ENCODE measurements around the gene PLD6. TPM values are rescaled to one million over a fixed set of nuclear protein-coding genes. Genes with fewer than 3 reads are reported as not detected.

PLD6 gene
- polyA plus RNA-seq, 1 donor (not counting 4 experiments of a cell fraction or from before 2014, with no cell fraction given) = 1.6 TPM

DNA sequence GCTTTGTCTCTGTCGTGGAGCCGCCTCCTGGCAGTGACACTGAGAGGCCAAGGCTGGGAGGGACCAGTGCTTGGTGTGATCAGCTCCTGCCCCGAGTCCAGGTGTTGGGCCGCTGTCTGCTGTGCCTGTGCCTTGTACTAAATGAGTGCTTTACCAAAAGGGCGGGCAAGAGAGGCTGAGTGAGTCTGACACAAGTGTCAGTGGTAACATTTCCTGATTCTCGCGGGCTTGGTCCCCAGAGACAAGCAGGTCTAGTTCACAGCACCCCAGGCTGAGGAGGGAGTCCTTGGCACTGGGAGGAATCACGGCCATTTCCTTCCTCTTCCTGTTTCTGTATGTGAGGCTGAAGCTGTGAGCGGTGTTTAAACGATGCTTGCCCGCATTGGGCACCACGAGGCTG lies 30.2 kb downstream of the PLD6 start:
- Histone ChIP-seq H3K9me1 (ENCODE audit: control insufficient read depth, extremely low read depth, insufficient read depth, low read length) (no peaks in the 10 kb centered on the region), H3K4me3 (ENCODE audit: control insufficient read depth in 2 of 3, extremely low read depth in 1 of 3, insufficient read depth in 2 of 3, low read depth in 1 of 3, low read length in 3 of 3) (no peak overlapping the region), H3K79me2 (ENCODE audit: control insufficient read depth, insufficient read depth, low read length) (no peaks in the 10 kb centered on the region), H3K9ac (ENCODE audit: control insufficient read depth, extremely low read depth, insufficient read depth, low read length) (no peak overlapping the region), H2AFZ (ENCODE audit: control insufficient read depth, low read length) (no peak overlapping the region), H3K9me3 (ENCODE audit: control insufficient read depth, low read depth, low read length) (no peaks in the 10 kb centered on the region), H3K36me3 (ENCODE audit: control insufficient read depth in 2 of 2, extremely low read depth in 1 of 2, insufficient read depth in 2 of 2, low read length in 2 of 2) (peaks cover 66 to 70% of the 10 kb centered on the region in 2 experiments), H3K27ac (ENCODE audit: control insufficient read depth, insufficient read depth, low read length) (no peak overlapping the region), H3K27me3 (ENCODE audit: control insufficient read depth, extremely low read depth, insufficient read depth, low read length) (no peaks in the 10 kb centered on the region), H4K20me1 (ENCODE audit: control insufficient read depth, extremely low read depth, insufficient read depth, low read length) (peaks cover 3% of the 10 kb centered on the region), H3K4me2 (ENCODE audit: control insufficient read depth, extremely low read depth, insufficient read depth, low read depth, low read length) (no peak overlapping the region), H3K4me1 (ENCODE audit: control insufficient read depth, extremely low read depth, insufficient read depth, low read length) (no peaks in the 10 kb centered on the region)
- no peak for TF ChIP-seq CTCF (optimal IDR thresholded peaks at IDR 0.05 in 1 of 3, IDR thresholded peaks at IDR 0.05 in 1 of 3, conservative IDR thresholded peaks at IDR 0.05 in 1 of 3; ENCODE audit: extremely low read depth in 1 of 3, insufficient read depth in 2 of 3, low read length in 3 of 3)
- no peak for TF ChIP-seq EZH2 (IDR thresholded peaks at IDR 0.05; ENCODE audit: low read length)
- no peak for DNase-seq (ENCODE audit: low read depth, low spot score)
- no peak for FAIRE-seq
- dilution Hi-C loops (cut with MboI; ENCODE audit: extremely low pct_ligation_motif_present, low sequenced_read_pairs) = no loop called here

DNA sequence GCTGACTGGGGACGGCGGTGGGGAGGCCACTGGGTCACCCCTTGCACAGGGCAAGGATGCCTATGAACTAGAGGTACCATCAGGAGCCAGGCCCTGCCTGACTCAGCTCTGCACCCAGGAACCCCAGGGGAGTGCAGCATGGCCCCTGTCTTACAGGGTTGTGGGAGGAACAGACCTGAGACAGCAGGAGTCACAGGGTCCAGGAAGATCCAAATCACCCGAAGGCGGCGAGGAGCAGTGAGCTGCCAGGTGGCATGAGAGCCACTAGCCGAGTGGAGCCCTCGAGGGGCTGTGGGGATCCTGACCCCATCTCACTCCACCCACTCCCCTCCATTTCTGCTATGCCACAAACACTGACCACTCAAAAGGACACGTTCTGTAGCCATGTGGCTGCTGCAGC lies 30.8 kb downstream of the PLD6 start:
- no peak overlapping the region for H3K27ac ChIP-seq (ENCODE audit: control insufficient read depth, insufficient read depth, low read length)
- TF ChIP-seq CTCF (optimal IDR thresholded peaks at IDR 0.05 in 1 of 3, IDR thresholded peaks at IDR 0.05 in 1 of 3, conservative IDR thresholded peaks at IDR 0.05 in 1 of 3; ENCODE audit: extremely low read depth in 1 of 3, insufficient read depth in 2 of 3, low read length in 3 of 3) (no peak), EZH2 (IDR thresholded peaks at IDR 0.05; ENCODE audit: low read length) (no peak)
- H3K4me2 ChIP-seq (ENCODE audit: control insufficient read depth, extremely low read depth, insufficient read depth, low read depth, low read length) = no peak overlapping the region
- DNase-seq (ENCODE audit: low read depth, low spot score) = no peak
- no peaks in the 10 kb centered on the region for H3K27me3 ChIP-seq (ENCODE audit: control insufficient read depth, extremely low read depth, insufficient read depth, low read length)
- no peak overlapping the region for H2AFZ ChIP-seq (ENCODE audit: control insufficient read depth, low read length)
- no peaks in the 10 kb centered on the region for H3K9me3 ChIP-seq (ENCODE audit: control insufficient read depth, low read depth, low read length)
- H4K20me1 ChIP-seq (ENCODE audit: control insufficient read depth, extremely low read depth, insufficient read depth, low read length) = no peaks in the 10 kb centered on the region
- H3K4me1 ChIP-seq (ENCODE audit: control insufficient read depth, extremely low read depth, insufficient read depth, low read length) = peaks cover 3% of the 10 kb centered on the region
- H3K4me3 ChIP-seq (ENCODE audit: control insufficient read depth in 2 of 3, extremely low read depth in 1 of 3, insufficient read depth in 2 of 3, low read depth in 1 of 3, low read length in 3 of 3) = no peak overlapping the region
- dilution Hi-C loops (cut with MboI; ENCODE audit: extremely low pct_ligation_motif_present, low sequenced_read_pairs) = no loop called here
- no peaks in the 10 kb centered on the region for H3K9me1 ChIP-seq (ENCODE audit: control insufficient read depth, extremely low read depth, insufficient read depth, low read length)
- no peaks in the 10 kb centered on the region for H3K79me2 ChIP-seq (ENCODE audit: control insufficient read depth, insufficient read depth, low read length)
- H3K9ac ChIP-seq (ENCODE audit: control insufficient read depth, extremely low read depth, insufficient read depth, low read length) = no peak overlapping the region
- FAIRE-seq = no peak
- H3K36me3 ChIP-seq (ENCODE audit: control insufficient read depth in 2 of 2, extremely low read depth in 1 of 2, insufficient read depth in 2 of 2, low read length in 2 of 2) = peaks cover 62 to 65% of the 10 kb centered on the region in 2 experiments
